Measurements from ENCODE around the gene RPA3.

The RPA3 gene

DNA sequence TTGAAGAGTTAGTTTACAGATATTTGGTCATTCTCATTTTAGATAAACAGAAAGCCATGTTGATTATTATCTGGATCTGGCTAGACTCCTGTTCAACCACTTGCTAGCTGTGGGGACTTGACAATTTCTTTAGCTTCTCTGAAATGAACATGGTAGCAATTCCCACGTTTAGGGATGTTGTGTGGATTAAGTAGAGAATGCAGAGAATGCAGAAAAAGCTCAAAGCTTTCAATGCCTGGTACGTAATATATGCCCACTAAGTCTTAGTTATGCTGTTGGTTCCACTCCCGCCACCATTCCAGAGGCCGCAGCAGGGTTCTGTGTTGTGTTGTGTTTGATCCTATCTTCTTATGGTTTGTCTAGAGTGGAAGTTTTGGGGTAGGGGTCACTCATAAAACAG is 39.2 kb upstream of the RPA3 start:
- no peak for DNase-seq (ENCODE audit: low read depth)
- H3K4me3 ChIP-seq (ENCODE audit: control insufficient read depth, low read depth, low read length): no peak overlapping the region
- TF ChIP-seq, protein P1, sequence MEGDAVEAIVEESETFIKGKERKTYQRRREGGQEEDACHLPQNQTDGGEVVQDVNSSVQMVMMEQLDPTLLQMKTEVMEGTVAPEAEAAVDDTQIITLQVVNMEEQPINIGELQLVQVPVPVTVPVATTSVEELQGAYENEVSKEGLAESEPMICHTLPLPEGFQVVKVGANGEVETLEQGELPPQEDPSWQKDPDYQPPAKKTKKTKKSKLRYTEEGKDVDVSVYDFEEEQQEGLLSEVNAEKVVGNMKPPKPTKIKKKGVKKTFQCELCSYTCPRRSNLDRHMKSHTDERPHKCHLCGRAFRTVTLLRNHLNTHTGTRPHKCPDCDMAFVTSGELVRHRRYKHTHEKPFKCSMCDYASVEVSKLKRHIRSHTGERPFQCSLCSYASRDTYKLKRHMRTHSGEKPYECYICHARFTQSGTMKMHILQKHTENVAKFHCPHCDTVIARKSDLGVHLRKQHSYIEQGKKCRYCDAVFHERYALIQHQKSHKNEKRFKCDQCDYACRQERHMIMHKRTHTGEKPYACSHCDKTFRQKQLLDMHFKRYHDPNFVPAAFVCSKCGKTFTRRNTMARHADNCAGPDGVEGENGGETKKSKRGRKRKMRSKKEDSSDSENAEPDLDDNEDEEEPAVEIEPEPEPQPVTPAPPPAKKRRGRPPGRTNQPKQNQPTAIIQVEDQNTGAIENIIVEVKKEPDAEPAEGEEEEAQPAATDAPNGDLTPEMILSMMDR (conservative IDR thresholded peaks at IDR 0.05; ENCODE audit: control insufficient read depth, insufficient read depth, low read depth, low read length): no peak

DNA sequence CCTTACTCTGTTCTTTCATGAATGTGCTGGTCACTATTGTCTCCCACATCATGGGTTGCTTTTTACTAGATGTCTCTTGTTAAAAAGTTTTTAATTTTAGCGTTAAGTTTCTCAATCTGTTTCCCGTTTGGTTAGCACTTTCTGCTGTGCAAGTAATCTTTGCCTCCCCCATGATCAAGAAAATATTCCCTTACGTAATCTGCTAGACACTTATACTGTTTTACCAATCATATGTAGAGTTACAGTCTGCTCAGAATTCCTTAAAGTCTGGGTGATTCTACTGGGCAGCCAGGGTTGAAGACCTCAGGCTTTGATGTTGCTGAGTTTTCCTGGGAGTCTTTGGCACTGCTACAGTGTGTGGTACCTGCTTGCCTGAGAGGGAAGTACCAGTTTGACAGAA is 38.2 kb upstream of the RPA3 start:
- TF ChIP-seq, protein P1 (conservative IDR thresholded peaks at IDR 0.05; ENCODE audit: control insufficient read depth, insufficient read depth, low read depth, low read length): no peak
- DNase-seq (ENCODE audit: low read depth): no peak
- no peak overlapping the region for H3K4me3 ChIP-seq (ENCODE audit: control insufficient read depth, low read depth, low read length)

DNA sequence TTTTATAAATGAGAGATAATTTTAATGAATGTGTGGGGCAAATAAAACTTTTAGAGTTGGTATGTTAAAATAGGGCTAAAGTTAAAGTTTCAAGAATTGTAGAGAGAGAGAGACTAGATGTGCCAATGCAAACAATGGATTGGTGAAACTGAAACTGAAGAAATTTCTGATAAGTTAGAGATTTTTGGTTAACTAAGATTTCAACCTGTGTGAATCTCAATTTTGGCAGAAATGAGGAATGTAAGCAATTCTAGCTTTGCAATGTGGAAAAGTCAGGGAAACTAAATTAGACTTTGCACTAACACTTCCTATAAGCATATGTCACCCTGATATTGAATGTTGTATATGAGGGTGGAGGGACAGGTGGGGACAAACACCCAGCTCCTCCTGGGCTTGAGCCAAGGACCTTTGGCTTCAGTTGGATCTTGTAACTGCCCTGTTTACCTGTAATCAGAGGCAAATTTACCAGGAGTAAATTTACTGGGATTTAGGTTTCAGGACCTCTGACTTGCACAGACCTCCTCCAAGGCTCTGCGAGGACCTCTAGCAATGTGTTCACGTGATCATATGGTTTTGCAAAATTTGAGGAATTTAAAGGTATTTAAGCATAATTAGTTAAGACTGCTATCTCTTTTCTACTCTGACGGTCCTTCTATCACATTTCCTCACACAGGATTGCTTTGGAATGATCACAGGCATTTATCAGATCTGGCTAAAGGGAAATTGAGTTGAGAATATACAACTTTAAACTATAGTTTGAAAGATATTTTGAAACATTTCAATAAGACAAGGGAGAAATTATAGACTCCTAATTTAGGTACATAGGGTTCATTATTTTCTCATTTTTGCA is 33.1 kb upstream of the RPA3 start:
- DNase-seq (ENCODE audit: low read depth): no peak
- no peak overlapping the region for H3K4me3 ChIP-seq (ENCODE audit: control insufficient read depth, low read depth, low read length)
- TF ChIP-seq, protein P1 (conservative IDR thresholded peaks at IDR 0.05; ENCODE audit: control insufficient read depth, insufficient read depth, low read depth, low read length): no peak

DNA sequence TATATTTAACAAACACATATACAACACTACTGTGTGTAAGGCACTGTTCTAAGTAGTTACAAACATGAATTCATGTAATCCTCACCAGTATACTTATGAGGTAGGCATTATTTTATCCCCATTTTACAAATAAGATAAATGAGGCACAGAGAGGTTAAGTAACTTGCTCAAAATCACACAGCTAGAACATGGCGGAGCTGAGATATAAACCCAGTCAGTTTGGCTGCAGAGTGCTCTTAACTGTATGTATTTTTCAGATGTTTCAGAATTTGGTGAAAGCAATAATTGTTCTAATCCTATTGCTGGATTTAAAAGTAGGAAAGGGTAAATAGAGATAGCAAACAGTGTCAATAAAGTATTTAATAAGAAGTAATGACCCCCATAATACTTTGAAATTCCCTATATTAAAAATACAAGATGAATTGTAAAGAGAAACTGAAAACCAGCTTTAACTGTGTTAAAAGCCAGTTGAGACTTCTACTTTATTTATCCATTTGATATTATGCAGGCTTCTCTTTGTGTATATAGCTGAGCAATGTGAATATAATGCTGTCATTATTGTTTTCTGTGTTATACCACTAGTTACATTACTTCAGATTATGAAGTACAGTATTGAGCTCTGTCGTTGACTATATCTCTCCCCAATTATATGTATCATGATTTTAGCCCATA is 32.3 kb upstream of the RPA3 start:
- no peak for DNase-seq (ENCODE audit: low read depth)
- no peak overlapping the region for H3K4me3 ChIP-seq (ENCODE audit: control insufficient read depth, low read depth, low read length)
- TF ChIP-seq, protein P1 (conservative IDR thresholded peaks at IDR 0.05; ENCODE audit: control insufficient read depth, insufficient read depth, low read depth, low read length): no peak

DNA sequence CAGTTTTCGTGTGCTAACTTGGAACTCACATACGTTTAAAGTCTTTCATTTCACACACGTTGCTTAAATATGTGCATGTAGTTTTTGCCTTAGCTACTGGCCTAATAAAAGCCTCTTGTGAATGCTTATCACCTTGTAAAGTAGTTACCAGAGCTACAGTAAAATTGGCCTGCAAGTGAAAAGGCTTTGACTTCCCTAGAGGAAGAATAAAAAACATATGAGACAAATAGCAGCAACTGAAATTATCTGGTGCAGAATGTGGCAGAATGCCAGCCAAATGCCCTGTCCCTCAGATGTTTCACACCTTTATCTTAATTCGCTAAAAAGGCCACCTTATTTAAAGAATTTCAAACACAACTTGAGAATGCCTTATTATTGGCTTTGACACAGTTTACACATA is 28.1 kb upstream of the RPA3 start:
- no peak for DNase-seq (ENCODE audit: low read depth)
- TF ChIP-seq, protein P1 (conservative IDR thresholded peaks at IDR 0.05; ENCODE audit: control insufficient read depth, insufficient read depth, low read depth, low read length): no peak
- no peak overlapping the region for H3K4me3 ChIP-seq (ENCODE audit: control insufficient read depth, low read depth, low read length)

DNA sequence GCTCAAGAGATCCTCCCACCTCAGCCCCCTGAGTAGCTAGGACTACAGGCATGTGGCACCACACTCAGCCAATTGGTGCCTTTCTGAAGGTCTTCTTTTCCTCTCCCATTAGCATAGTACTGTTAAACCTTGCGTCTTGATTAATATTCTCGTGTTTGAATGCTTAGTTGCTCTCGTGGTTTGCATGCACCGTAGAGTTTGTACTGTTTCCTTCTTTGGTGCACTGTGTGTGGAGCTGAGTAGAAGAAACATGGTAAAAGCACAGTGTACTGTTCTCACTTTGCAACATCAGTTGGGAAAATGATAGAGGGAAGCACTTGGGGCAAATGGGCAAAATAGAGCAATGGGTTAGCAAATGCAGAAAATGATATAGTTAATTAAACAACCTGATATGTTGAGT is 27.6 kb upstream of the RPA3 start:
- TF ChIP-seq, protein P1 (conservative IDR thresholded peaks at IDR 0.05; ENCODE audit: control insufficient read depth, insufficient read depth, low read depth, low read length): no peak
- no peak overlapping the region for H3K4me3 ChIP-seq (ENCODE audit: control insufficient read depth, low read depth, low read length)
- no peak for DNase-seq (ENCODE audit: low read depth)

Data from fibroblast of mammary gland (primary cell).